ENCODE results near the gene KCNK1. TPM values are rescaled to one million over a fixed set of nuclear protein-coding genes. Genes with fewer than 3 reads are reported as not detected.

Gene KCNK1
- total RNA-seq, 1 experiment from 2014 or later: 0.53 TPM

- H3K9me3 ChIP-seq: no peaks in the 10 kb centered on the region
- no peak for DNase-seq
- H3K27me3 ChIP-seq: peaks cover 16% of the 10 kb centered on the region
- no peaks in the 10 kb centered on the region for H3K36me3 ChIP-seq
- no peak overlapping the region for H3K4me3 ChIP-seq
Observed at GRCh38 chr1:233624289-233624688, 10.4 kb downstream of the KCNK1 start.

GRCh38 chr1:233625087-233625486 is 11.2 kb downstream of the KCNK1 start:
- Histone ChIP-seq H3K4me3 (no peak overlapping the region), H3K36me3 (no peaks in the 10 kb centered on the region), H3K9me3 (no peaks in the 10 kb centered on the region), H3K27me3 (peaks cover 16% of the 10 kb centered on the region)
- no peak for DNase-seq

GRCh38 chr1:233625510-233625981 is 11.6 kb downstream of the KCNK1 start:
- Histone ChIP-seq H3K27me3 (peaks cover 16% of the 10 kb centered on the region), H3K9me3 (no peaks in the 10 kb centered on the region), H3K36me3 (no peaks in the 10 kb centered on the region), H3K4me3 (no peak overlapping the region)
- no peak for DNase-seq

GRCh38 chr1:233627376-233627775 is 13.5 kb downstream of the KCNK1 start:
- no peaks in the 10 kb centered on the region for H3K36me3 ChIP-seq
- DNase-seq: no peak
- H3K4me3 ChIP-seq: no peak overlapping the region
- no peaks in the 10 kb centered on the region for H3K9me3 ChIP-seq
- peaks cover 12% of the 10 kb centered on the region for H3K27me3 ChIP-seq

- peaks cover 7% of the 10 kb centered on the region for H3K27me3 ChIP-seq
- H3K4me3 ChIP-seq: no peak overlapping the region
- no peak for DNase-seq
- H3K36me3 ChIP-seq: no peaks in the 10 kb centered on the region
- H3K9me3 ChIP-seq: no peaks in the 10 kb centered on the region
Observed at GRCh38 chr1:233627823-233628222, 13.9 kb downstream of the KCNK1 start.

GRCh38 chr1:233629305-233629935 is 15.5 kb downstream of the KCNK1 start:
- no peaks in the 10 kb centered on the region for H3K36me3 ChIP-seq
- DNase-seq: no peak

GRCh38 chr1:233631810-233632405 is 18.0 kb downstream of the KCNK1 start:
- no peaks in the 10 kb centered on the region for H3K9me3 ChIP-seq
- no peak overlapping the region for H3K4me3 ChIP-seq
- H3K36me3 ChIP-seq: no peaks in the 10 kb centered on the region
- H3K27me3 ChIP-seq: no peaks in the 10 kb centered on the region; the same call in 1 of the 2 replicates
- no peak for DNase-seq

More at GRCh38 chr1:233629305-233629935, 15.5 kb downstream of the KCNK1 start:
- no peaks in the 10 kb centered on the region for H3K9me3 ChIP-seq
- H3K27me3 ChIP-seq: peaks cover 6% of the 10 kb centered on the region
- H3K4me3 ChIP-seq: no peak overlapping the region

- no peak overlapping the region for H3K4me3 ChIP-seq
- no peaks in the 10 kb centered on the region for H3K36me3 ChIP-seq
- DNase-seq: no peak
- no peaks in the 10 kb centered on the region; the same call in 1 of the 2 replicates for H3K27me3 ChIP-seq
- no peaks in the 10 kb centered on the region for H3K9me3 ChIP-seq
Observed at GRCh38 chr1:233632436-233632835, 18.5 kb downstream of the KCNK1 start.

- DNase-seq: no peak
- H3K27me3 ChIP-seq: no peaks in the 10 kb centered on the region; the same call in 1 of the 2 replicates
- H3K4me3 ChIP-seq: no peak overlapping the region
- no peaks in the 10 kb centered on the region for H3K9me3 ChIP-seq
- no peaks in the 10 kb centered on the region for H3K36me3 ChIP-seq
Observed at GRCh38 chr1:233635765-233636502, 22.0 kb downstream of the KCNK1 start.

GRCh38 chr1:233636503-233636877 is 22.6 kb downstream of the KCNK1 start:
- Histone ChIP-seq H3K36me3 (no peaks in the 10 kb centered on the region), H3K9me3 (no peaks in the 10 kb centered on the region), H3K4me3 (no peak overlapping the region), H3K27me3 (peaks cover under 1% of the 10 kb centered on the region; the same call in 1 of the 2 replicates)
- DNase-seq: no peak

- H3K9me3 ChIP-seq: no peaks in the 10 kb centered on the region
- no peak for DNase-seq
- H3K4me3 ChIP-seq: no peak overlapping the region
- no peaks in the 10 kb centered on the region for H3K36me3 ChIP-seq
- peaks cover 3% of the 10 kb centered on the region; the same call in 1 of the 2 replicates for H3K27me3 ChIP-seq
Observed at GRCh38 chr1:233638513-233638912, 24.6 kb downstream of the KCNK1 start.

GRCh38 chr1:233639611-233640010 is 25.7 kb downstream of the KCNK1 start:
- peaks cover 3% of the 10 kb centered on the region; the same call in 1 of the 2 replicates for H3K27me3 ChIP-seq
- H3K4me3 ChIP-seq: no peak overlapping the region
- H3K36me3 ChIP-seq: no peaks in the 10 kb centered on the region
- no peaks in the 10 kb centered on the region for H3K9me3 ChIP-seq
- DNase-seq: no peak

- H3K9me3 ChIP-seq: no peaks in the 10 kb centered on the region
- peaks cover 3% of the 10 kb centered on the region; the same call in 1 of the 2 replicates for H3K27me3 ChIP-seq
- DNase-seq: no peak
- no peaks in the 10 kb centered on the region for H3K36me3 ChIP-seq
- no peak overlapping the region for H3K4me3 ChIP-seq
Observed at GRCh38 chr1:233640179-233640578, 26.3 kb downstream of the KCNK1 start.

GRCh38 chr1:233641029-233641428 is 27.1 kb downstream of the KCNK1 start:
- no peak overlapping the region for H3K4me3 ChIP-seq
- peaks cover 3% of the 10 kb centered on the region; the same call in 1 of the 2 replicates for H3K27me3 ChIP-seq
- DNase-seq: no peak

GRCh38 chr1:233647073-233647472 is 33.2 kb downstream of the KCNK1 start:
- no peaks in the 10 kb centered on the region for H3K9me3 ChIP-seq
- DNase-seq: no peak
- no peak overlapping the region for H3K4me3 ChIP-seq
- H3K27me3 ChIP-seq: peaks cover 6% of the 10 kb centered on the region; the same call in 1 of the 2 replicates
- no peaks in the 10 kb centered on the region for H3K36me3 ChIP-seq

More at GRCh38 chr1:233641029-233641428, 27.1 kb downstream of the KCNK1 start:
- H3K9me3 ChIP-seq: no peaks in the 10 kb centered on the region
- H3K36me3 ChIP-seq: no peaks in the 10 kb centered on the region

GRCh38 chr1:233647636-233648035 is 33.7 kb downstream of the KCNK1 start:
- H3K36me3 ChIP-seq: no peaks in the 10 kb centered on the region
- peaks cover 8% of the 10 kb centered on the region; the same call in 1 of the 2 replicates for H3K27me3 ChIP-seq
- DNase-seq: no peak
- H3K4me3 ChIP-seq: no peak overlapping the region
- H3K9me3 ChIP-seq: no peaks in the 10 kb centered on the region

GRCh38 chr1:233651061-233651460 is 37.2 kb downstream of the KCNK1 start:
- Histone ChIP-seq H3K9me3 (no peaks in the 10 kb centered on the region), H3K36me3 (no peaks in the 10 kb centered on the region), H3K27me3 (peaks cover 8% of the 10 kb centered on the region; the same call in 1 of the 2 replicates), H3K4me3 (no peak overlapping the region)
- no peak for DNase-seq

All from MG63 (cell line).